ENCODE data around the gene CLEC4M. TPM values are rescaled to one million over a fixed set of nuclear protein-coding genes. Genes with fewer than 3 reads are reported as not detected.

Gene CLEC4M
- total RNA-seq, 1 experiment from 2014 or later, result not detected

DNA sequence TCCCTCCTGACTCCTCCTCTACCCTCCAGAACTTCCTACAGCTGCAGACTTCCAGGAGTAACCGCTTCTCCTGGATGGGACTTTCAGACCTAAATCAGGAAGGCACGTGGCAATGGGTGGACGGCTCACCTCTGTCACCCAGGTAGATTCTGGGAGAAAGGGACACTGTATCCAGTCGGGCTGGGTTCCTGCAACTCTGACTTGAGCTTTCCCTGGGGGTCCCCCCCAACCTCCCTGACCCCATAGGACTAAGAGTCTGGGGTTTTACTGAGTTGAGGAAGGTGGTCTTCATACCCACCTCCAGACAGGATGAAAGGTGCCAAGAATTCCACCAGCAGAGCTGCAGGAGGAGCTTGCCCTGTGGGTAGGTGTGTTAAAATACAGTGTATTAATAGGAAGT, 4.4 kb downstream of the CLEC4M start:
- H2BK15ac ChIP-seq (ENCODE audit: low read depth, low read length), result no peak overlapping the region
- H3K4me2 ChIP-seq (ENCODE audit: insufficient read depth, insufficient read length, low read length), result no peak overlapping the region
- TF ChIP-seq, protein P1, sequence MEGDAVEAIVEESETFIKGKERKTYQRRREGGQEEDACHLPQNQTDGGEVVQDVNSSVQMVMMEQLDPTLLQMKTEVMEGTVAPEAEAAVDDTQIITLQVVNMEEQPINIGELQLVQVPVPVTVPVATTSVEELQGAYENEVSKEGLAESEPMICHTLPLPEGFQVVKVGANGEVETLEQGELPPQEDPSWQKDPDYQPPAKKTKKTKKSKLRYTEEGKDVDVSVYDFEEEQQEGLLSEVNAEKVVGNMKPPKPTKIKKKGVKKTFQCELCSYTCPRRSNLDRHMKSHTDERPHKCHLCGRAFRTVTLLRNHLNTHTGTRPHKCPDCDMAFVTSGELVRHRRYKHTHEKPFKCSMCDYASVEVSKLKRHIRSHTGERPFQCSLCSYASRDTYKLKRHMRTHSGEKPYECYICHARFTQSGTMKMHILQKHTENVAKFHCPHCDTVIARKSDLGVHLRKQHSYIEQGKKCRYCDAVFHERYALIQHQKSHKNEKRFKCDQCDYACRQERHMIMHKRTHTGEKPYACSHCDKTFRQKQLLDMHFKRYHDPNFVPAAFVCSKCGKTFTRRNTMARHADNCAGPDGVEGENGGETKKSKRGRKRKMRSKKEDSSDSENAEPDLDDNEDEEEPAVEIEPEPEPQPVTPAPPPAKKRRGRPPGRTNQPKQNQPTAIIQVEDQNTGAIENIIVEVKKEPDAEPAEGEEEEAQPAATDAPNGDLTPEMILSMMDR (conservative IDR thresholded peaks at IDR 0.05), result no peak
- H3T11ph ChIP-seq (ENCODE audit: low read length), result no peak overlapping the region
- H3K79me1 ChIP-seq (ENCODE audit: insufficient read depth, low read depth, low read length, poor library complexity, severe bottlenecking), result no peaks in the 10 kb centered on the region
- Mint-ChIP-seq H3K4me3 (no peak overlapping the region), H3K4me1 (peaks cover 6 to 12% of the 10 kb centered on the region in 2 experiments), H3K36me3 (ENCODE audit: insufficient read depth in 1 of 3, low read depth in 3 of 3) (peaks cover 0 to 6% (median 0%) of the 10 kb centered on the region in 3 experiments; a peak in 2 of 7 replicates), H3K27ac (peak overlapping the region in 1 of 3 experiments; percentile 25; a peak in 1 of 7 replicates), H3K27me3 (ENCODE audit: low read depth) (peaks cover 40% of the 10 kb centered on the region), H3K9me3 (peaks cover 2% of the 10 kb centered on the region in 2 experiments)
- no peak overlapping the region for H2BK5ac ChIP-seq (ENCODE audit: insufficient read length, low read length)
- H3K9me3 ChIP-seq (ENCODE audit: control insufficient read depth, low read depth, low read length), result no peaks in the 10 kb centered on the region
- H3K23ac ChIP-seq (ENCODE audit: insufficient read length, low read depth, low read length), result no peak overlapping the region
- H4K91ac ChIP-seq (ENCODE audit: insufficient read length, low read depth, low read length), result no peak overlapping the region
- H4K5ac ChIP-seq (ENCODE audit: insufficient read length, low read depth, low read length), result no peak overlapping the region
- no peak overlapping the region for H3K9ac ChIP-seq (ENCODE audit: extremely low read depth, insufficient read length, low read length)
- H2BK120ac ChIP-seq (ENCODE audit: low read depth, low read length, poor library complexity, severe bottlenecking), result no peak overlapping the region
- no peak overlapping the region for H2AFZ ChIP-seq (ENCODE audit: low read length)
- no peaks in the 10 kb centered on the region for H3K4me1 ChIP-seq (ENCODE audit: insufficient read depth, low read length)
- no peaks in the 10 kb centered on the region for H3K79me2 ChIP-seq (ENCODE audit: insufficient read depth, low read length)
- WGBS (ENCODE audit: extremely low coverage, insufficient read length, low lambda C conversion rate), result no CpG with 5 or more reads among the region's 4 CpGs
- DNase-seq, result no peak
- no peaks in the 10 kb centered on the region for H3K27me3 ChIP-seq (ENCODE audit: insufficient read depth, low read length)
- no peak overlapping the region for H2BK20ac ChIP-seq (ENCODE audit: low read depth, low read length, poor library complexity, severe bottlenecking)
- no peak overlapping the region for H2AK5ac ChIP-seq (ENCODE audit: insufficient read length, low read length)
- no peak overlapping the region for H3K18ac ChIP-seq (ENCODE audit: insufficient read length, low read depth, low read length)
- no peak overlapping the region for H4K8ac ChIP-seq (replicated peaks; ENCODE audit: insufficient read length, low read depth, low read length)
- no peak overlapping the region for H3K56ac ChIP-seq (ENCODE audit: insufficient read length, low read depth, low read length)
- H2BK12ac ChIP-seq (ENCODE audit: insufficient read length, low read depth, low read length), result no peak overlapping the region
- no peak overlapping the region for H3K27ac ChIP-seq (ENCODE audit: insufficient read length, low read depth, low read length)
- H3K4ac ChIP-seq (ENCODE audit: low read depth, low read length), result no peak overlapping the region
- no peak overlapping the region for H3K14ac ChIP-seq (ENCODE audit: insufficient read depth, low read length)
- no peaks in the 10 kb centered on the region for H4K20me1 ChIP-seq (ENCODE audit: control insufficient read depth, insufficient read depth, insufficient read length)
- H3K23me2 ChIP-seq (ENCODE audit: insufficient read length, low read depth, low read length, poor library complexity, severe bottlenecking), result no peaks in the 10 kb centered on the region

Measured in H9 (cell line).